Stimulated activated naive CD8-positive, alpha-beta T cell treated with anti-CD3 and anti-CD28 coated beads, Interleukin-15, Interleukin-2, amounts not matched to agents 100 ng/mL and 50 ng/mL, for 24 hours (primary cell): ENCODE results near the gene SLC19A1.
"Not testable (repeated sequence)": the region's sequence is repeated elsewhere in the genome, so short reads cannot be mapped to it uniquely, and the experiment has no call there.

ENCODE experiments used
- H3K27ac Mint-ChIP-seq: one replicate; pipeline ENCODE4 v1.8.0; 2021; ENCODE audit warnings: mild to moderate bottlenecking, mixed read lengths
- H3K27me3 Mint-ChIP-seq: one replicate; pipeline ENCODE4 v1.8.0; 2021; ENCODE audit warnings: mixed read lengths
- H3K36me3 Mint-ChIP-seq: one replicate; pipeline ENCODE4 v1.8.0; 2021; ENCODE audit warnings: low read depth, mixed read lengths
- H3K4me1 Mint-ChIP-seq: one replicate; pipeline ENCODE4 v1.8.0; 2021; ENCODE audit warnings: low read depth, mixed read lengths
- H3K4me3 Mint-ChIP-seq: one replicate; pipeline ENCODE4 v1.8.0; 2021; ENCODE audit warnings: mild to moderate bottlenecking, mixed read lengths
- H3K9me3 Mint-ChIP-seq: one replicate; pipeline ENCODE4 v1.8.0; 2021; ENCODE audit warnings: mixed read lengths

Gene SLC19A1

GRCh38 chr21:45528028-45528705, 14.1 kb downstream of the SLC19A1 start:
- no peaks in the 10 kb centered on the region for H3K27me3 Mint-ChIP-seq
- no peaks in the 10 kb centered on the region for H3K9me3 Mint-ChIP-seq
- peaks cover 4% of the 10 kb centered on the region for H3K4me1 Mint-ChIP-seq
- no peak overlapping the region for H3K27ac Mint-ChIP-seq
- H3K4me3 Mint-ChIP-seq, result no peak overlapping the region
- H3K36me3 Mint-ChIP-seq, result peaks cover 29% of the 10 kb centered on the region

- not testable (repeated sequence) for H3K27me3 Mint-ChIP-seq, H3K4me3 Mint-ChIP-seq, H3K27ac Mint-ChIP-seq, H3K9me3 Mint-ChIP-seq, H3K4me1 Mint-ChIP-seq
- peaks cover 37% of the 10 kb centered on the region for H3K36me3 Mint-ChIP-seq
These were observed 14.9 kb downstream of the SLC19A1 start for GRCh38 chr21:45527151-45527999.

- Mint-ChIP-seq H3K27me3 (no peaks in the 10 kb centered on the region), H3K4me3 (no peak overlapping the region), H3K36me3 (peaks cover 46% of the 10 kb centered on the region), H3K4me1 (no peaks in the 10 kb centered on the region), H3K9me3 (no peaks in the 10 kb centered on the region), H3K27ac (no peak overlapping the region)
These were observed 16.3 kb downstream of the SLC19A1 start for GRCh38 chr21:45525910-45526306.

GRCh38 chr21:45525153-45525909, 16.9 kb downstream of the SLC19A1 start:
- H3K4me3 Mint-ChIP-seq, result no peak overlapping the region
- no peaks in the 10 kb centered on the region for H3K9me3 Mint-ChIP-seq
- H3K36me3 Mint-ChIP-seq, result peaks cover 52% of the 10 kb centered on the region
- H3K27ac Mint-ChIP-seq, result no peak overlapping the region
- no peaks in the 10 kb centered on the region for H3K27me3 Mint-ChIP-seq
- no peaks in the 10 kb centered on the region for H3K4me1 Mint-ChIP-seq

GRCh38 chr21:45524756-45525152, 17.5 kb downstream of the SLC19A1 start:
- peaks cover 6% of the 10 kb centered on the region for H3K9me3 Mint-ChIP-seq
- H3K27ac Mint-ChIP-seq, result no peak overlapping the region
- no peak overlapping the region for H3K4me3 Mint-ChIP-seq
- peaks cover 58% of the 10 kb centered on the region for H3K36me3 Mint-ChIP-seq
- no peaks in the 10 kb centered on the region for H3K4me1 Mint-ChIP-seq
- no peaks in the 10 kb centered on the region for H3K27me3 Mint-ChIP-seq

- Mint-ChIP-seq H3K27me3 (no peaks in the 10 kb centered on the region), H3K27ac (no peak overlapping the region), H3K36me3 (peaks cover 70% of the 10 kb centered on the region), H3K4me3 (no peak overlapping the region), H3K9me3 (peaks cover 18% of the 10 kb centered on the region), H3K4me1 (peaks cover 3% of the 10 kb centered on the region)
These were observed 18.7 kb downstream of the SLC19A1 start for GRCh38 chr21:45523411-45524101.

- peaks cover 74% of the 10 kb centered on the region for H3K36me3 Mint-ChIP-seq
- no peak overlapping the region for H3K4me3 Mint-ChIP-seq
- H3K27ac Mint-ChIP-seq, result no peak overlapping the region
- H3K4me1 Mint-ChIP-seq, result peaks cover 9% of the 10 kb centered on the region
- H3K9me3 Mint-ChIP-seq, result peaks cover 21% of the 10 kb centered on the region
- H3K27me3 Mint-ChIP-seq, result no peaks in the 10 kb centered on the region
These were observed 19.3 kb downstream of the SLC19A1 start for GRCh38 chr21:45522986-45523385.

- H3K27ac Mint-ChIP-seq, result no peak overlapping the region
- H3K36me3 Mint-ChIP-seq, result peaks cover 76% of the 10 kb centered on the region
- H3K27me3 Mint-ChIP-seq, result no peaks in the 10 kb centered on the region
- H3K9me3 Mint-ChIP-seq, result peaks cover 24% of the 10 kb centered on the region
- H3K4me3 Mint-ChIP-seq, result no peak overlapping the region
- peaks cover 13% of the 10 kb centered on the region for H3K4me1 Mint-ChIP-seq
These were observed 19.9 kb downstream of the SLC19A1 start for GRCh38 chr21:45522381-45522780.

- peaks cover 24% of the 10 kb centered on the region for H3K9me3 Mint-ChIP-seq
- no peak overlapping the region for H3K27ac Mint-ChIP-seq
- H3K4me3 Mint-ChIP-seq, result no peak overlapping the region
- peaks cover 71% of the 10 kb centered on the region for H3K36me3 Mint-ChIP-seq
- H3K4me1 Mint-ChIP-seq, result peaks cover 13% of the 10 kb centered on the region
- no peaks in the 10 kb centered on the region for H3K27me3 Mint-ChIP-seq
These were observed 21.0 kb downstream of the SLC19A1 start for GRCh38 chr21:45521241-45521640.

GRCh38 chr21:45519182-45519581, 23.1 kb downstream of the SLC19A1 start:
- Mint-ChIP-seq H3K4me3 (no peak overlapping the region), H3K27me3 (no peaks in the 10 kb centered on the region), H3K36me3 (peaks cover 74% of the 10 kb centered on the region), H3K27ac (no peak overlapping the region), H3K9me3 (peaks cover 24% of the 10 kb centered on the region), H3K4me1 (peaks cover 13% of the 10 kb centered on the region)

- peaks cover 13% of the 10 kb centered on the region for H3K4me1 Mint-ChIP-seq
- no peak overlapping the region for H3K27ac Mint-ChIP-seq
- H3K27me3 Mint-ChIP-seq, result no peaks in the 10 kb centered on the region
- peaks cover 78% of the 10 kb centered on the region for H3K36me3 Mint-ChIP-seq
- H3K4me3 Mint-ChIP-seq, result no peak overlapping the region
- H3K9me3 Mint-ChIP-seq, result peaks cover 24% of the 10 kb centered on the region
These were observed 23.5 kb downstream of the SLC19A1 start for GRCh38 chr21:45518742-45519141.

- Mint-ChIP-seq H3K27me3 (no peaks in the 10 kb centered on the region), H3K4me1 (peaks cover 13% of the 10 kb centered on the region), H3K9me3 (peaks cover 24% of the 10 kb centered on the region), H3K36me3 (peaks cover 68% of the 10 kb centered on the region), H3K4me3 (peak overlapping the region; percentile 22), H3K27ac (peak overlapping the region; percentile 68)
These were observed 24.8 kb downstream of the SLC19A1 start for GRCh38 chr21:45517249-45518065.

GRCh38 chr21:45516671-45517151, 25.5 kb downstream of the SLC19A1 start:
- Mint-ChIP-seq H3K27me3 (no peaks in the 10 kb centered on the region), H3K4me3 (no peak overlapping the region), H3K27ac (no peak overlapping the region), H3K4me1 (peaks cover 13% of the 10 kb centered on the region), H3K9me3 (peaks cover 24% of the 10 kb centered on the region), H3K36me3 (peaks cover 61% of the 10 kb centered on the region)
